Gastrocnemius medialis (tissue), 4 donors: ENCODE measurements around the gene C2orf68. TPM values are rescaled to one million over a fixed set of nuclear protein-coding genes. Genes with fewer than 3 reads are reported as not detected.

Experiments used
- ATAC-seq, 2 donors: fragments of 150-250 bp; one replicate each; pipeline ENCODE4 v1.9.1; 2016
- DNase-seq, 2 donors: peaks; one replicate each; pipeline ENCODE4 v3.0.0-alpha.2; 2019
- H3K27ac ChIP-seq, 4 donors: fragments of 200-600 bp; sonication (generic); 1 replicate in 1 of 4; 2 replicates in 3 of 4; pipeline ENCODE4 v1.5.1; 2016 to 2018; ENCODE audit warnings: mild to moderate bottlenecking in 2 of 4, moderate library complexity in 1 of 4
- H3K27me3 ChIP-seq, 3 donors: fragments of 200-600 bp; sonication (generic) in 2 of 3; 1 replicate in 1 of 3; 2 replicates in 2 of 3; pipeline versions ENCODE4 v1.5.1 to v1.6.0; 2016 to 2019; ENCODE audit warnings: mild to moderate bottlenecking in 1 of 3, moderate library complexity in 1 of 3
- H3K36me3 ChIP-seq, 2 donors: fragments of 200-600 bp; sonication (generic) in 1 of 2; one replicate each; pipeline ENCODE4 v1.5.1; 2017 to 2018
- H3K4me1 ChIP-seq, 2 donors: fragments of 200-600 bp; sonication (generic) in 1 of 2; one replicate each; pipeline ENCODE4 v1.5.1; 2016 to 2017; ENCODE audit warnings: mild to moderate bottlenecking in 2 of 2
- H3K4me3 ChIP-seq, 4 donors: fragments of 200-600 bp; sonication (generic) in 3 of 4; 1 replicate in 1 of 4; 2 replicates in 3 of 4; pipeline ENCODE4 v1.5.1; 2016 to 2019; ENCODE audit warnings: mild to moderate bottlenecking in 2 of 4
- H3K9me3 ChIP-seq, 3 donors: fragments of 200-600 bp; sonication (generic) in 2 of 3; 1 replicate in 1 of 3; 2 replicates in 2 of 3; pipeline ENCODE4 v1.5.1; 2016 to 2019
- POLR2A ChIP-seq, 2 donors: fragments of 450-650 bp; IDR thresholded peaks; one replicate each; pipeline ENCODE4 v1.6.1; 2017; ENCODE audit warnings: antibody characterized with exemption in 2 of 2, mild to moderate bottlenecking in 2 of 2, moderate library complexity in 2 of 2
- in situ Hi-C, 4 donors: fragments of 200-750 bp; cut with MboI; loops; one replicate each; pipeline versions ENCODE4 v1.15.0 to v1.8.0; 2017; ENCODE audit warnings: low sequenced_read_pairs in 4 of 4
- intact Hi-C: fragments of 100-400 bp; cut with DNase I; formaldehyde crosslinking; loops from one replicate; pipeline ENCODE4 v1.15.1; 2023; ENCODE audit warnings: low total_unique reads
- total RNA-seq, 4 donors: library from RNA; depleted of rRNA; stranded (reverse); fragments of >200 nt; gene quantifications; one replicate each; pipeline versions ENCODE4 v1.1.0 to v1.2.3, GENCODE V29; 2016
- TF ChIP-seq, protein P1 (sequence below), 5 experiments: fragments of 450-650 bp in 3 of 5; fragments of 200-600 bp in 2 of 5; sonication (generic) in 2 of 5; IDR thresholded peaks in 4 of 5; conservative IDR thresholded peaks in 1 of 5; 1 replicate in 4 of 5; 2 replicates in 1 of 5; pipeline ENCODE4 v1.5.1; 2016 to 2019; ENCODE audit warnings: antibody characterized with exemption in 5 of 5, mild to moderate bottlenecking in 3 of 5, moderate library complexity in 3 of 5

C2orf68 gene
- total RNA-seq, 4 donors from 2014 or later = 28.4 to 35.4 (median 32.3) TPM

DNA sequence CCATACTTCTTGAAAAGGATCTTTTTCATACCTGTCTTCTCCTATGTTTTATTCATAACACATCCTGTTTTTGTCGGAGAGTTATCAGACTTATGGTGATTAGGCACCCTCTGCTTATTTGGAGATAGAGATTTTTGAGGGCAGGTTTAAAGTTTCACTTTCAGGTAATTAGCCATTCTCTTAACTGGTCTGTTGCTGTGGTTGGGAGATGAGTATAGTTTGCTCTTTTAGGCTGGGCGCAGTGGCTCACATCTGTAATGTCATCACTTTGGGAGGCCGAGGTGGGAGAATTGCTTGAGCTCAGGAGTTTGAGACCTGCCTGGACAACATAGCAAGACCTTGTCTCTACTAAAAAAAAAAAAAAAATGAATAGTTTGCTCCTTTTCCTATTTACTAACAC is 30.9 kb upstream of the C2orf68 start:
- intact Hi-C loops = no loop called here
- ATAC-seq (no peak), DNase-seq (peak in 1 of 2 donors; percentile 1)
- no peak for TF ChIP-seq POLR2A (IDR thresholded peaks at IDR 0.05)
- TF ChIP-seq, protein P1, sequence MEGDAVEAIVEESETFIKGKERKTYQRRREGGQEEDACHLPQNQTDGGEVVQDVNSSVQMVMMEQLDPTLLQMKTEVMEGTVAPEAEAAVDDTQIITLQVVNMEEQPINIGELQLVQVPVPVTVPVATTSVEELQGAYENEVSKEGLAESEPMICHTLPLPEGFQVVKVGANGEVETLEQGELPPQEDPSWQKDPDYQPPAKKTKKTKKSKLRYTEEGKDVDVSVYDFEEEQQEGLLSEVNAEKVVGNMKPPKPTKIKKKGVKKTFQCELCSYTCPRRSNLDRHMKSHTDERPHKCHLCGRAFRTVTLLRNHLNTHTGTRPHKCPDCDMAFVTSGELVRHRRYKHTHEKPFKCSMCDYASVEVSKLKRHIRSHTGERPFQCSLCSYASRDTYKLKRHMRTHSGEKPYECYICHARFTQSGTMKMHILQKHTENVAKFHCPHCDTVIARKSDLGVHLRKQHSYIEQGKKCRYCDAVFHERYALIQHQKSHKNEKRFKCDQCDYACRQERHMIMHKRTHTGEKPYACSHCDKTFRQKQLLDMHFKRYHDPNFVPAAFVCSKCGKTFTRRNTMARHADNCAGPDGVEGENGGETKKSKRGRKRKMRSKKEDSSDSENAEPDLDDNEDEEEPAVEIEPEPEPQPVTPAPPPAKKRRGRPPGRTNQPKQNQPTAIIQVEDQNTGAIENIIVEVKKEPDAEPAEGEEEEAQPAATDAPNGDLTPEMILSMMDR (IDR thresholded peaks at IDR 0.05 in 4 of 5, conservative IDR thresholded peaks at IDR 0.05 in 1 of 5) = no peak
- H3K4me1 ChIP-seq = peaks cover 8 to 11% of the 10 kb centered on the region in 2 donors
- H3K27ac ChIP-seq = peak overlapping the region in 3 of 4 donors; percentile 77 to 92 (median 87)
- peaks cover 11 to 95% of the 10 kb centered on the region in 2 donors for H3K36me3 ChIP-seq
- no peaks in the 10 kb centered on the region for H3K9me3 ChIP-seq
- H3K27me3 ChIP-seq = no peaks in the 10 kb centered on the region
- no peak overlapping the region for H3K4me3 ChIP-seq
- in situ Hi-C loops = loop anchor here in 3 of 4 donors (25.0 kb wide), 1 partner anchor 445 kb away; no protein-coding TSS in a partner anchor

DNA sequence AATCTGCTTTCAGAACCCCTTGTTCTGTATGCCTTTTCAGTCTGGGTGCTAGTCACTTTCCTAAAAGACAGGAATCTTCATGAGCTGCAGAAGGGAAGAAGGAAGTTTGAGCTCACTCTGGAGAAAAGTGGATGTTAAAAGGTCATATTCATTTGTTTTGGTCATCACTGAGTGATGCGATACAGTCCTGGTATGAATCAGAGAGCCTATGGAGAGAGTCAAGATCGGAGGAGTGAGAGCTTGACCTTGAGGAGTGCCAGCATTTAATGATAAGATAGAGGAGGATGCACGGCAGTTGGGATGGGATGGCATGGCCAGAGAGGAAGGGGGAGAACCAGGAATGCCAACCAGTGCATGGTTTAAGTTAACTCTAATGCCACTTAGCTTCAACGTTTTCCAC is 23.8 kb upstream of the C2orf68 start:
- DNase-seq (no peak), ATAC-seq (no peak)
- in situ Hi-C loops = loop anchor here (5.0 to 25.0 kb wide), 6 partner anchors 89 to 452 kb away; no protein-coding TSS in a partner anchor

DNA sequence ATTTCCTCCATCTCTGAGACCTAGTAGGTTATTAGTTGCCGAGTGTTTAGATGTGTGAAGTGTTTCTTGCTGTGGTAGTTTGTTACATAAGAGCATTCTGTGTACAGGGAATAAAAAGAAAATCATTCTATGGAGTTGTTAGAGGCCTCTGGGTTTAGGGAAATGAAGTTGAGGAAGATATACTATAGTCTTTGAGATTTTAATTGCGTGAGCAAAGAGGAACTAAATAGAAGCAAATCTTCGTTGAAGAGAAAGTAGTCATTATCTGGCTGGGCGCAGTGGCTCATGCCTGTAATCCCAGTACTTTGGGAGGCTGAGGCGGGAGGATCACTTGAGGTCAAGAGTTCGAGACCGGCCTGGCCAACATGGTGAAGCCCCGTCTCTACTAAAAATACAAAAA is 23.1 kb upstream of the C2orf68 start:
- in situ Hi-C loops (loop anchor here (5.0 to 25.0 kb wide), 6 partner anchors 90 to 452 kb away; no protein-coding TSS in a partner anchor), intact Hi-C loops (loop anchor here (10.0 kb wide), 1 partner anchor 440 kb away; no protein-coding TSS in a partner anchor)
- Histone ChIP-seq H3K36me3 (peaks cover 3 to 85% of the 10 kb centered on the region in 2 donors), H3K27ac (peak overlapping the region in 1 of 4 donors; percentile 1), H3K4me3 (no peak overlapping the region), H3K27me3 (no peaks in the 10 kb centered on the region), H3K9me3 (no peaks in the 10 kb centered on the region), H3K4me1 (no peaks in the 10 kb centered on the region)
- ATAC-seq (no peak), DNase-seq (peak in 1 of 2 donors; percentile 4)
- no peak for TF ChIP-seq POLR2A (IDR thresholded peaks at IDR 0.05)

More for the DNA sequence above, 23.8 kb upstream of the C2orf68 start:
- Histone ChIP-seq H3K4me1 (no peaks in the 10 kb centered on the region), H3K27ac (peak overlapping the region in 1 of 4 donors; percentile 1), H3K4me3 (no peak overlapping the region), H3K9me3 (no peaks in the 10 kb centered on the region), H3K36me3 (peaks cover 3 to 85% of the 10 kb centered on the region in 2 donors), H3K27me3 (no peaks in the 10 kb centered on the region)
- intact Hi-C loops = loop anchor here (10.0 kb wide), 1 partner anchor 439 kb away; no protein-coding TSS in a partner anchor
- no peak for TF ChIP-seq POLR2A (IDR thresholded peaks at IDR 0.05)
- TF ChIP-seq, protein P1 (IDR thresholded peaks at IDR 0.05 in 4 of 5, conservative IDR thresholded peaks at IDR 0.05 in 1 of 5) = no peak

DNA sequence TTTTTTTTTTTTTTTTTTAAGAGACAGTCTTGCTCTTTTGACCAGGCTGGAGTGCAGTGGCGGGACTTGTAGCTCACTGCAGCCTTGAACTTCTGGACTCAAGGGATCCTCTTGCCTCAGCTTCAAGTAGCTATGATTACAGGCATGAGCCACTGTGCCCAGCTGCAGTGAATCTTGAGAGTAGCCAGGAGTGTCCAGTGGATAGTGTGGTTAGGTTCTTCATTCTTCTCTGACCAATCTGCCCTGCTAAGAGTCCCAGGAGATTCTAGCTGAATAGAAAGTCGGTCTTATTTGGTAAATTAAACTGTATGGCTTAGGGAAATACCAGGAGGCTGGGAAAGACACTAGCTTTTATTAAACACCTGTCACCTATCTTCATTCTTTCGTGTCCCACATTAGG is 19.4 kb upstream of the C2orf68 start:
- DNase-seq = no peak
- Histone ChIP-seq H3K27ac (no peak overlapping the region), H3K9me3 (no peaks in the 10 kb centered on the region), H3K4me3 (no peak overlapping the region), H3K4me1 (no peaks in the 10 kb centered on the region), H3K36me3 (peaks cover 0 to 91% of the 10 kb centered on the region in 2 donors), H3K27me3 (no peaks in the 10 kb centered on the region)
- no peak for ATAC-seq
- TF ChIP-seq, protein P1 (IDR thresholded peaks at IDR 0.05 in 4 of 5, conservative IDR thresholded peaks at IDR 0.05 in 1 of 5) = no peak
- no peak for TF ChIP-seq POLR2A (IDR thresholded peaks at IDR 0.05)
- in situ Hi-C loops = loop anchor here (10.0 to 25.0 kb wide), 3 partner anchors 93 to 456 kb away; no protein-coding TSS in a partner anchor
- intact Hi-C loops = loop anchor here (10.0 kb wide), 1 partner anchor 443 kb away; no protein-coding TSS in a partner anchor

DNA sequence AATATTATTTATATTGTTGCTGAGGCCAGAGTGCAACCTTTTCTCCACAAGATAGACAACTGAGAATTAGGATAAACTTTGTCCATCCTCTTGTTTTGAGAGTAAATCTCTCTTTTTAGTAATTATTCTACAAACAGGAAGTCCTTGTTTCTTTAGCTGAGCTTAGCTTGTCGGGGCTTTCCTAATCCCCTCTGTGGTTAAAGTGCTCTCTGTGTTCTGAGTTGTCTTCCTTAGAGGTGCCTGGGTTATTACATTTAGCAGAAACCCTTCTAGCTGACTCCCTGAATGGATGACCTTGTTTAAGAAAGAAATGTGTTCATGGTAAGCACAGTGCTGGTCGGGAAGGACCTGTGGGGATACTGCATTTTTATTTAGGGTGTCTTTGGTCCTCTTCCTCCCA is 16.8 kb upstream of the C2orf68 start:
- ATAC-seq (no peak), DNase-seq (no peak)
- TF ChIP-seq, protein P1 (IDR thresholded peaks at IDR 0.05 in 4 of 5, conservative IDR thresholded peaks at IDR 0.05 in 1 of 5) = no peak
- no peak for TF ChIP-seq POLR2A (IDR thresholded peaks at IDR 0.05)
- no peak overlapping the region for H3K27ac ChIP-seq
- H3K4me3 ChIP-seq = no peak overlapping the region
- no peaks in the 10 kb centered on the region for H3K27me3 ChIP-seq
- H3K36me3 ChIP-seq = peaks cover 0 to 95% of the 10 kb centered on the region in 2 donors
- no peaks in the 10 kb centered on the region for H3K4me1 ChIP-seq
- H3K9me3 ChIP-seq = no peaks in the 10 kb centered on the region
- intact Hi-C loops = no loop called here
- in situ Hi-C loops = loop anchor here (10.0 to 25.0 kb wide), 2 partner anchors 456 to 459 kb away; no protein-coding TSS in a partner anchor
